GM18508 (cell line): ENCODE data around the gene CCK.

Experiments
- ATAC-seq: cut with Tn5 transposase; IDR thresholded peaks from one replicate; pipeline ENCODE4 v1.9.1; 2021; ENCODE audit warnings: moderate number of reproducible peaks; ENCODE audit not compliant: insufficient read depth, unreplicated experiment

CCK gene

GRCh38 chr3:42270561-42270960 lies 4.6 kb upstream of the CCK start:
- ATAC-seq = no peak

- ATAC-seq = no peak
These were observed 3.7 kb upstream of the CCK start for GRCh38 chr3:42269647-42270046.

DNA sequence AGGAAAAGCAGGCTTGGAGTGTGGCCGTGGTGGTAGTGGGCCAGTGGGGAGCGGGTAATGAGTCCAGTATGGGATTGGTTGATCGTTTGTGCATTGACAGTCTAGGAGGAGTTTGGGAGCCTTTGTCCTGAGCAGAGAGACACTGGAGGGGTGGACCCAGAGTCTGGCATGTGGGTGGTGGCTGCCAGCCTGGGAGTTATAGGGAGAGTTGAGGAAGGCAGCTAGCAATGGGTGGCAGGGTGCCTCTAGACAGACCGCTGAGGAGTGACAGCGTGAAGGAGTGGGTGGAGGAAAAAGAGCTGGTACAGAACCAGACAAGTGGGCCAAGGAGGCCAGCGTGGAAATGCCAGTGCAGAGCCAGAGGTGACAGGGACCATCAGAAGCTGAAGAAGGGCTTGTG lies 1.9 kb upstream of the CCK start:
- no peak for ATAC-seq

GRCh38 chr3:42265059-42265991 lies 660 bp downstream of the CCK start:
- no peak for ATAC-seq

DNA sequence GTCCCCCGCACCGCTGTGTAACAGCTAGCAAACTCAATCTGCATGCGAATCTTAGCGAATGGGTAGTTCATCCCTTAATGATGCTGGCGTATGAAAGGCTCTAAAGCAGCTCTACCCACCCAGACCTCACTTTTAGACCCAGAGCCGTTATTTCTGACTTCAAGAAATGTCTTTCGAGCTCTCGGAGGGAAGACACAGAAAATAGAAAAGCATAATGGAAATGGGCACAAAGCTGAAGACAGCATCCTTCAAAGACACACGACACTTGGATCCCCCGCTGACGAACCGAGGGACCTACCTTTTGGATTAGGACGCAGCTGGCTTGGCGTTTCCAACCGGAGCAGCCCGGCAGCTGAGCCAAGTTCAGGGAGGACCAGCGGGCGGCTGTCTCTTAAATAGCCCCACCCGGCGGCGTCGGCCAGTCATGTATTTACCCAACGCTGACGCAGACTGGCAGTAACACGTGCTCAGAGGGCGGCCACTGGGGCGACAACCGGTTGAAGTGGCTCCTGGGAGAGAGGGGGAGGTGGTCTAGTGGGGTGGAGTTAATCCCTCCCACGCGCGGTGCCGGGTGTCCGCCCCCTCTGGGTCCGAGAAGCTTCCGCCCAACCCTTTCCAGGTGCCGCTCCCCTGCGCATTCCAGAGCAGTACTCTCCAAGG lies 1.5 kb downstream of the CCK start:
- no peak for ATAC-seq

DNA sequence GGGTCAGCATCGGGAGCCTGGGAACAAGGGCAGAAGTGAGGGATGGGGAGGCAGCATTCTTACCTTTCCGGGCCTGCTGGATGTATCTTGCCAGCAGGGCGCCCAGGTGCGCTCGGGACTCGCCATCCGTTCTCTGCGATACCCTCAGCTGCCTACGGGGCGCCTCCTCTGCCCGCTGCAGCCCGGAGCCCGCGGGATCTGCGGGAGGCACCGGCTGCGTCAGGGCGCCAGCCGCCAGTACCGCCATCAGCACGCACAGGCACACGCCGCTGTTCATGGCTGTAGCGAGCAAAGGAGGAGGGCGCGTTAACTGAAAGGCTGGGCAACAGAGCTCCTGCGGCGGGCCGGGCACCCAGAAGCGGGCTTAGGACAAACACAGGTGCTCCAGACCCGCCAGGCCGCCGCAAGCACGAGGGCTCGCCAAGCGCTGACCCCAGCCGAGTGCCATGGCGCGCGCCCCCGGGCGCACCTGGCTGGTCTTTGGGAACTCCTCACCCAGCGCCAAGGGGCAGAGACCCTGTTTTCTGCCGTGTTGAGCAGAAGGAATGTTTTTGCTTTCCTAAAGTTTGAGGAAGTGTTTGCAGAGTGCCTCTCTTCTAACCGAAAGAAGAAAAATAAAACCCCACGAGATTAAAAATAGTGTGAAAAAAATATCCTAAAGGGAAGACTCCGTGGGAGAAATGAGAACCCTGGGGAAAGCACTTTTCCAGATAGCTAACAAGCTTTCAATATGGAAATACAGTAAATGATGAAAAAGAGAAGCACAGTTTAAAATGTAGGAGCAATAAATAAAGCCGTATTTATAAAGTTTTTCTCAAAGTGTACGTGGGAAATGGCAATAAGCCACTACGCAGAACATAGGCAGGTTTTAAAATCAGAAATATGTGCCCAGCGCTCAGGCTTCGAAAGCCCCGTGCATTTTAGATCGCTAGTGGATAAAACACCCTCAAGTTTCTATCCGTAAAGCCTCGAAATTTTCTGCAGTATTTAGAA lies 2.3 kb downstream of the CCK start:
- no peak for ATAC-seq

DNA sequence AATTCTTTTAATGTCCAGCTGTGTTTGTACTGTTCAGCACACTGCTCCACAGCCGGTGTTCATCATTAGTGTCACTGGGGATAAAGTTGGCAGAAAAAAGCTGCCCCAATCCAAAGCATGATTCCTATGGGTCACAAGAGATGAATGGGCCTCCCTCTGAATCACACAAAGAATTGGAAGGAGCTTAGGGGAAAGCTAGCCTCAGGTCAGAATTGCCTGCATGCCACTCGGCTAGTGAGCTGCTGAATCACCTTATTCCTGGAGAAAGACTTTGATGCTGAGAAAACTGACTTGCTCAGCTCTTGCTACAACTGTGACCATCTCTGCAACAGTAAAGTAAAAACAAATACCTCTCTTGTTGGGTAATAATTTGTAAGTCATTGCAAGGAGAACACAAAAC lies 3.5 kb downstream of the CCK start:
- ATAC-seq = no peak

- ATAC-seq = no peak
These were observed 9.0 kb downstream of the CCK start for GRCh38 chr3:42257007-42257406.

GRCh38 chr3:42256135-42256819 lies 9.7 kb downstream of the CCK start:
- ATAC-seq = no peak

DNA sequence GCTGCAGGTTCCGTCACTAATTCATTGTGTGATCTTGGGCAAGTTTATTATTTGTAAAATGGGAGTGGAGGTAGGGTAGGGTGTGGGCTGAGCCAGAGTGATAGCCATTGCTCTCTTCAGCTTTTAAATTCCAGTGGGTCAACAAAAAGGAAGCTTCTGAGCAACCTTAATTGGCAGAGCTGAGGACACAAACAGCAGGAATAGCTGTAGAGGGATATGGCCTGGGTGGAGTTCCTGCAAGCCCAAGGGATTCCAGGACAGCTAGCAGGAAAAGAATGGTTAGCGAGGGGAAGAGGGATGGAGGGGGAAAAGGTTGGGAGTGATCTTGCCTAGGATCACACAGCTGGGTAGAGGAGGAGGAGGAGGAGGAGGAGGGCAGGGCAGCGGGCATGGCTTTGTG lies 11.4 kb downstream of the CCK start:
- ATAC-seq = no peak

- no peak for ATAC-seq
These were observed 15.2 kb downstream of the CCK start for GRCh38 chr3:42250761-42251160.

DNA sequence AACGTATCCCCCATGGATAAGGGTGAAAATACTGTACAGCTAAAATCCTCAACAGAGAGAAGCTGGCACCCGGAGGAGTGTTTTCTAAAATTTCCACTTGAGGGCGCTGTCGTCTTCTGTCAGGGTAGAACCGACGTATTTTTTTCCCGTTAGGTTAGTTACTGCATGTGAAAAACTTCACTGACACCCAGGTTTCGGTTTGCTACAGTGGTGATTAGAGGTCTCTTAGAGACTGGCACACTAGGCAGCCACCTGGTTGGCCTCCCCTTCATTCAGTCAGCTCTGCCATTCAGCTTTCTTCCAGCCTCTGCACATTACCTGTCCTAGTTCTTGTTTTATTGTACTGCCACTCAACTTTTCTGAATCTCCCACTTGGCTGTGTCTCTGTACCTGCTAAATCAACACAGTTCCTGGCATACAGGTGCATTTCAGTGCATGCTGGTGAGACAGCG lies 18.4 kb downstream of the CCK start:
- ATAC-seq = no peak

- ATAC-seq = no peak
These were observed 19.9 kb downstream of the CCK start for GRCh38 chr3:42246091-42246490.

GRCh38 chr3:42236611-42237010 lies 29.4 kb downstream of the CCK start:
- ATAC-seq = no peak

DNA sequence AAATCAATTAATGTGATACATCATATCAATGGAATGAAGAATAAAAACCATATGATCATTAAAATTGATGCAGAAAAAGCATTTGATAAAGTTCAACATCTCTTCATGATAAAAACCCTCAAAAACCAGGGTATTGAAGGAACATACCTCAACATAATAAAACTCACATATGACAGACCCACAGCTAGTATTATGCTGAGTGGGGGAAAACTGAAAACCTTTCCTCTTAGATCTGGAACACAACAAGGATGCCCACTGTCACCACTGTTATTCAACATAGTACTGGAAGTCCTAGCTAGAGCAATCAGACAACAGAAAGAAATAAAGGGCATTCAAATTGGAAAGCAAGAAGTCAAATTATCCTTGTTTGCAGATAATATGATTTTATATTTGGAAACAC lies 30.5 kb downstream of the CCK start:
- no peak for ATAC-seq

DNA sequence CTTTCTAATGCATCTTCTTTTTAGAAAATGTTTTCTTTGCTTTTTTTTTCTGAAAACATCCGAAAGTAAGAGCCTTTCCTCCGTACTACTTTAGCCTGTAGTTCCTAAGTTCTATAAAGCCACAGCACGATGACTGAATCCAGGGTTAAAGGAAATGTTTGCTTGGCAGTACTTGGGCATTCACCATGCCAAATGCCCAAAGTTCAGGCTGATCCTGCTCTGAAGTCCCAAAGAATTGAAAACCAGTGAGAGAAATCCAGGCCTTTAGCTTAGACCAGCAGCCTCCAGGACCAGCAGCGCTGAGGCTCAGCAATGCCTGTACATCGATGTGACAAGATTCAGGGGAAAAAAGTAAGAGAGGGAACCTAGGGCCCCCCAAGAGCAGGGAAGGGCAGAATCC lies 35.1 kb downstream of the CCK start:
- no peak for ATAC-seq

- no peak for ATAC-seq
These were observed 35.9 kb downstream of the CCK start for GRCh38 chr3:42229942-42230688.

DNA sequence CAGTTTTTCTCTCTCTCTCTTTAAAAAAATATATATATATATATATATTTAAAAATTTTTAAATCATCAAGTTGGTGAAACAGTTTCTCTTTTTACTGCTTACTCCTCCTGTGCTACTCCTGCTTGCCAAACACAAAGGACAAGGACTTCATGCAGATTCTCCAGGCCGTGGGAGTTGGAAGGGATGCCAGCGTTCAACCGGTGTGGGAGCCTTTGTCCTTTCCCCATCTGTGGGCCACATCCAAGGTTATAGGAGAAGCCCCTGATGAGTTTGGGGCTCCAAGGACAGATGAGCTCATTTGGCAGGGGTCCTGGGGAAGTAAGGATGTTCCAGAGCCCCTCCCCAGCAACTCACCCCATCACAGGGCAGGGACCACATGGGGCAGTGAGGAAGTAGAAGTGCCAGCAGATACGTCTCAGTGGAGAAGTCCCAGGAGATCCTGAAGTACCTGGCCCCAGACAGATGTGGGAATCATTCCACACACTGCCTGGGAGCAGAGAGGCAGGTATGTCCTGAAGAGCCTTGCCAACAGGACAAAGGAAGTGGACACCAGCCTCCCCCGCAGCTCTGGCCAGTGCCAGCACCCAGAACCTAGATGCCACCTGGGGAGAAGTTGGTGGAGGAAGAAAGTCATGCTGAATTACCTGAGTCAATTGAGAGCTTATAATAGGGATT lies 36.6 kb downstream of the CCK start:
- no peak for ATAC-seq

- no peak for ATAC-seq
These were observed 37.2 kb downstream of the CCK start for GRCh38 chr3:42228796-42229195.
